Prostate gland (tissue), 2 donors: ENCODE measurements around the gene PDE4DIP.
"Not testable (repeated sequence)": the region's sequence is repeated elsewhere in the genome, so short reads cannot be mapped to it uniquely, and the experiment has no call there.

Experiments
- POLR2A ChIP-seq: fragments of 450-650 bp; IDR thresholded peaks from one replicate; pipeline ENCODE4 v1.6.1; 2016; ENCODE audit warnings: antibody characterized with exemption, mild to moderate bottlenecking
- POLR2AphosphoS5 ChIP-seq: sonication (generic); formaldehyde crosslinking; IDR thresholded peaks from one replicate; pipeline ENCODE4 v1.6.1; 2017; ENCODE audit warnings: antibody characterized with exemption
- TF ChIP-seq, protein P1 (sequence below), 4 experiments: fragments of 200-600 bp in 2 of 4; fragments of 450-650 bp in 2 of 4; sonication (generic) in 2 of 4; IDR thresholded peaks; 1 replicate in 3 of 4; 2 replicates in 1 of 4; pipeline ENCODE4 v1.5.1; 2016 to 2019; ENCODE audit warnings: antibody characterized with exemption in 4 of 4, mild to moderate bottlenecking in 2 of 4, moderate library complexity in 2 of 4

DNA sequence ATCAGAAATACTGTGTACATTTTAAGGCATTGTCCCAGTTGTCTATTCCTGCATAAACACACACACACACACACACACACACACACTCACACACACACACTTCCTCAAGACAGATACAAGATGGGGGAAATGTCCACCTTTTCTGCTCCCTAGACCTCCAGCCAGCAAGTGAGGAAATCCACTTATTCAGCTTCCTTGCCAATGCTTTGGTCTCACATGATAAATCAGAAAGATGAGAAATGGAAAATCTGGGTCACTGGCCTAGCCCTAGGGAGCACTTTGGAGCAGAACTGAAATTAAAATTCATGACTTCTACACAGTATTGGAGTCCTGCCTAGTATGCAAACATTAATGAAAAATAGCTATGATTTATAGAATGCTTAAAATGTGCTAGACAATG, 15.3 kb upstream of the PDE4DIP start:
- TF ChIP-seq, protein P1, sequence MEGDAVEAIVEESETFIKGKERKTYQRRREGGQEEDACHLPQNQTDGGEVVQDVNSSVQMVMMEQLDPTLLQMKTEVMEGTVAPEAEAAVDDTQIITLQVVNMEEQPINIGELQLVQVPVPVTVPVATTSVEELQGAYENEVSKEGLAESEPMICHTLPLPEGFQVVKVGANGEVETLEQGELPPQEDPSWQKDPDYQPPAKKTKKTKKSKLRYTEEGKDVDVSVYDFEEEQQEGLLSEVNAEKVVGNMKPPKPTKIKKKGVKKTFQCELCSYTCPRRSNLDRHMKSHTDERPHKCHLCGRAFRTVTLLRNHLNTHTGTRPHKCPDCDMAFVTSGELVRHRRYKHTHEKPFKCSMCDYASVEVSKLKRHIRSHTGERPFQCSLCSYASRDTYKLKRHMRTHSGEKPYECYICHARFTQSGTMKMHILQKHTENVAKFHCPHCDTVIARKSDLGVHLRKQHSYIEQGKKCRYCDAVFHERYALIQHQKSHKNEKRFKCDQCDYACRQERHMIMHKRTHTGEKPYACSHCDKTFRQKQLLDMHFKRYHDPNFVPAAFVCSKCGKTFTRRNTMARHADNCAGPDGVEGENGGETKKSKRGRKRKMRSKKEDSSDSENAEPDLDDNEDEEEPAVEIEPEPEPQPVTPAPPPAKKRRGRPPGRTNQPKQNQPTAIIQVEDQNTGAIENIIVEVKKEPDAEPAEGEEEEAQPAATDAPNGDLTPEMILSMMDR (IDR thresholded peaks at IDR 0.05), result not testable (repeated sequence)
- not testable (repeated sequence) for TF ChIP-seq POLR2A, POLR2AphosphoS5
